ENCODE data around the gene LIMA1. TPM values are rescaled to one million over a fixed set of nuclear protein-coding genes. Genes with fewer than 3 reads are reported as not detected.

LIMA1 gene
- total RNA-seq, 4 donors from 2014 or later: 23.9 to 62.7 (median 37.2) TPM

- Histone ChIP-seq H3K27me3 (no peaks in the 10 kb centered on the region), H3K9me3 (no peaks in the 10 kb centered on the region), H3K4me1 (peaks cover 22 to 43% (median 29%) of the 10 kb centered on the region in 4 donors), H3K4me3 (no peak overlapping the region), H3K36me3 (peaks cover 7 to 35% (median 18%) of the 10 kb centered on the region in 4 donors), H3K27ac (replicated peaks in 1 of 4) (peak overlapping the region in 1 of 4 donors; percentile 62)
- intact Hi-C loops (cut with DNase I): loop anchor here (10.0 kb wide), 1 partner anchor 222 kb away; the partner anchor contains the start of gene AQP5
- TF ChIP-seq EP300 (IDR thresholded peaks at IDR 0.05) (no peak), POLR2A (IDR thresholded peaks at IDR 0.05; ENCODE audit: low read depth) (no peak), CTCF (IDR thresholded peaks at IDR 0.05) (no peak), POLR2AphosphoS5 (IDR thresholded peaks at IDR 0.05) (no peak)
- WGBS: 47% methylated on average over 1 of the region's 1 CpG
- no peak for DNase-seq (ENCODE audit: extremely low spot score)
These were observed 96.6 kb downstream of the LIMA1 start for GRCh38 chr12:50186681-50187080.

GRCh38 chr12:50185970-50186663 lies 97.2 kb downstream of the LIMA1 start:
- no peak for DNase-seq (ENCODE audit: extremely low spot score)
- WGBS: 82% methylated on average over 6 of the region's 6 CpGs
- intact Hi-C loops (cut with DNase I): loop anchor here (10.0 kb wide), 1 partner anchor 221 kb away; the partner anchor contains the start of gene AQP5
- Histone ChIP-seq H3K9me3 (no peaks in the 10 kb centered on the region), H3K36me3 (peaks cover 5 to 35% (median 17%) of the 10 kb centered on the region in 4 donors), H3K4me3 (no peak overlapping the region), H3K4me1 (peaks cover 22 to 43% (median 29%) of the 10 kb centered on the region in 4 donors), H3K27ac (replicated peaks in 1 of 4) (peak overlapping the region in 2 of 4 donors; percentile 16 to 40), H3K27me3 (no peaks in the 10 kb centered on the region)
- TF ChIP-seq CTCF (IDR thresholded peaks at IDR 0.05): no peak
- TF ChIP-seq POLR2AphosphoS5 (IDR thresholded peaks at IDR 0.05): no peak
- TF ChIP-seq EP300 (IDR thresholded peaks at IDR 0.05): no peak
- no peak for TF ChIP-seq POLR2A (IDR thresholded peaks at IDR 0.05; ENCODE audit: low read depth)

GRCh38 chr12:50185301-50185895 lies 97.9 kb downstream of the LIMA1 start:
- Histone ChIP-seq H3K4me1 (peaks cover 22 to 43% (median 29%) of the 10 kb centered on the region in 4 donors), H3K27me3 (no peaks in the 10 kb centered on the region), H3K4me3 (no peak overlapping the region), H3K9me3 (no peaks in the 10 kb centered on the region), H3K36me3 (peaks cover 5 to 37% (median 18%) of the 10 kb centered on the region in 4 donors), H3K27ac (replicated peaks in 1 of 4) (peak overlapping the region in 3 of 4 donors; percentile 16 to 40 (median 29))
- no peak for TF ChIP-seq POLR2AphosphoS5 (IDR thresholded peaks at IDR 0.05)
- TF ChIP-seq POLR2A (IDR thresholded peaks at IDR 0.05; ENCODE audit: low read depth): no peak
- TF ChIP-seq EP300 (IDR thresholded peaks at IDR 0.05): no peak
- TF ChIP-seq CTCF (IDR thresholded peaks at IDR 0.05): no peak
- DNase-seq (ENCODE audit: extremely low spot score): no peak
- intact Hi-C loops (cut with DNase I): loop anchor here (10.0 kb wide), 1 partner anchor 221 kb away; the partner anchor contains the start of gene AQP5
- WGBS: 68% methylated on average over 4 of the region's 4 CpGs

GRCh38 chr12:50184261-50184660 lies 99.1 kb downstream of the LIMA1 start:
- DNase-seq (ENCODE audit: extremely low spot score): no peak
- WGBS: 94% methylated on average over 5 of the region's 5 CpGs
- no peak for TF ChIP-seq EP300 (IDR thresholded peaks at IDR 0.05)
- TF ChIP-seq POLR2AphosphoS5 (IDR thresholded peaks at IDR 0.05): no peak
- no peak for TF ChIP-seq CTCF (IDR thresholded peaks at IDR 0.05)
- TF ChIP-seq POLR2A (IDR thresholded peaks at IDR 0.05; ENCODE audit: low read depth): no peak
- Histone ChIP-seq H3K36me3 (peaks cover 5 to 41% (median 27%) of the 10 kb centered on the region in 4 donors), H3K4me3 (no peak overlapping the region), H3K27me3 (no peaks in the 10 kb centered on the region), H3K27ac (replicated peaks in 1 of 4) (no peak overlapping the region), H3K4me1 (peaks cover 22 to 43% (median 29%) of the 10 kb centered on the region in 4 donors), H3K9me3 (no peaks in the 10 kb centered on the region)
- intact Hi-C loops (cut with DNase I): loop anchor here (10.0 kb wide), 1 partner anchor 219 kb away; the partner anchor contains the start of gene AQP5
